ENCODE results near the gene SORT1. TPM values are rescaled to one million over a fixed set of nuclear protein-coding genes. Genes with fewer than 3 reads are reported as not detected.

The SORT1 gene
- total RNA-seq, 1 donor from 2014 or later, result 183 TPM

GRCh38 chr1:109392788-109393616 lies 4.7 kb downstream of the SORT1 start:
- H3K4me3 ChIP-seq, result peak overlapping the region; percentile 39
- H3K4me1 ChIP-seq, result peaks cover 76% of the 10 kb centered on the region
- intact Hi-C loops (cut with DNase I), result no loop called here
- no peaks in the 10 kb centered on the region for H3K9me3 ChIP-seq
- H3K27me3 ChIP-seq, result no peaks in the 10 kb centered on the region
- peak; percentile 81 for DNase-seq
- H3K36me3 ChIP-seq, result no peaks in the 10 kb centered on the region
- ATAC-seq, result peak; percentile 76
- H3K27ac ChIP-seq, result peak overlapping the region; percentile 80
- TF ChIP-seq CTCF (IDR thresholded peaks at IDR 0.05), result no peak

GRCh38 chr1:109392037-109392787 lies 5.5 kb downstream of the SORT1 start:
- ATAC-seq (peak; percentile 63), DNase-seq (no peak)
- H3K4me3 ChIP-seq, result peak overlapping the region; percentile 39
- H3K27me3 ChIP-seq, result no peaks in the 10 kb centered on the region
- TF ChIP-seq CTCF (IDR thresholded peaks at IDR 0.05), result no peak
- H3K27ac ChIP-seq, result peak overlapping the region; percentile 80
- intact Hi-C loops (cut with DNase I), result no loop called here
- H3K9me3 ChIP-seq, result no peaks in the 10 kb centered on the region
- no peaks in the 10 kb centered on the region for H3K36me3 ChIP-seq
- H3K4me1 ChIP-seq, result peaks cover 79% of the 10 kb centered on the region

GRCh38 chr1:109391626-109392025 lies 6.1 kb downstream of the SORT1 start:
- ATAC-seq (no peak), DNase-seq (no peak)
- peaks cover 79% of the 10 kb centered on the region for H3K4me1 ChIP-seq
- peak overlapping the region; percentile 80 for H3K27ac ChIP-seq
- no peaks in the 10 kb centered on the region for H3K9me3 ChIP-seq
- H3K36me3 ChIP-seq, result no peaks in the 10 kb centered on the region
- H3K27me3 ChIP-seq, result no peaks in the 10 kb centered on the region
- no peak for TF ChIP-seq CTCF (IDR thresholded peaks at IDR 0.05)
- intact Hi-C loops (cut with DNase I), result no loop called here
- peak overlapping the region; percentile 39 for H3K4me3 ChIP-seq

- peaks cover 79% of the 10 kb centered on the region for H3K4me1 ChIP-seq
- ATAC-seq, result no peak
- H3K9me3 ChIP-seq, result no peaks in the 10 kb centered on the region
- intact Hi-C loops (cut with DNase I), result no loop called here
- no peaks in the 10 kb centered on the region for H3K27me3 ChIP-seq
- H3K36me3 ChIP-seq, result no peaks in the 10 kb centered on the region
- H3K27ac ChIP-seq, result peak overlapping the region; percentile 80
- no peak for DNase-seq
- TF ChIP-seq CTCF (IDR thresholded peaks at IDR 0.05), result no peak
- H3K4me3 ChIP-seq, result peak overlapping the region; percentile 39
Observed at GRCh38 chr1:109391157-109391556, 6.6 kb downstream of the SORT1 start.

GRCh38 chr1:109389638-109390341 lies 7.9 kb downstream of the SORT1 start:
- H3K9me3 ChIP-seq, result no peaks in the 10 kb centered on the region
- H3K27me3 ChIP-seq, result no peaks in the 10 kb centered on the region
- no peak overlapping the region for H3K4me3 ChIP-seq
- intact Hi-C loops (cut with DNase I), result no loop called here
- peak; percentile 63 for ATAC-seq
- peak overlapping the region; percentile 70 for H3K27ac ChIP-seq
- no peak for DNase-seq
- H3K36me3 ChIP-seq, result no peaks in the 10 kb centered on the region
- TF ChIP-seq CTCF (IDR thresholded peaks at IDR 0.05), result no peak
- peaks cover 81% of the 10 kb centered on the region for H3K4me1 ChIP-seq

Data from upper lobe of right lung (tissue), 1 donor.